Fibroblast of villous mesenchyme (primary cell): ENCODE measurements around the gene ARHGEF4. TPM values are rescaled to one million over a fixed set of nuclear protein-coding genes. Genes with fewer than 3 reads are reported as not detected.

Source experiments
- DNase-seq: peaks from one replicate; pipeline ENCODE4 v3.0.0-alpha.2; 2010; ENCODE audit warnings: low read depth
- H3K4me3 ChIP-seq: 2 replicates; pipeline ENCODE4 v1.5.1; 2011; ENCODE audit warnings: low read depth, mild to moderate bottlenecking, low read length
- CTCF ChIP-seq: IDR thresholded peaks from 2 replicates; pipeline ENCODE4 v1.5.1; 2012; ENCODE audit warnings: low read depth, mild to moderate bottlenecking, low read length; ENCODE audit not compliant: insufficient read depth
- total RNA-seq: library from RNA; depleted of rRNA; stranded (reverse); fragments of >200 nt; gene quantifications from 2 replicates; pipeline ENCODE4 v1.2.3, GENCODE V29; 2012

Gene ARHGEF4
- total RNA-seq, 1 donor: 0.86 TPM

- no peak for TF ChIP-seq CTCF
- DNase-seq: no peak
- no peak overlapping the region for H3K4me3 ChIP-seq
Observed at GRCh38 chr2:130930740-130931659, 94.3 kb downstream of the ARHGEF4 start.

GRCh38 chr2:130933501-130933900 lies 96.8 kb downstream of the ARHGEF4 start:
- no peak for TF ChIP-seq CTCF
- no peak overlapping the region for H3K4me3 ChIP-seq
- DNase-seq: no peak

GRCh38 chr2:130936451-130936850 lies 99.7 kb downstream of the ARHGEF4 start:
- TF ChIP-seq CTCF: no peak
- DNase-seq: no peak
- H3K4me3 ChIP-seq: no peak overlapping the region

GRCh38 chr2:130947967-130948366 lies 111.3 kb downstream of the ARHGEF4 start:
- DNase-seq: no peak
- TF ChIP-seq CTCF: no peak
- no peak overlapping the region for H3K4me3 ChIP-seq

DNA sequence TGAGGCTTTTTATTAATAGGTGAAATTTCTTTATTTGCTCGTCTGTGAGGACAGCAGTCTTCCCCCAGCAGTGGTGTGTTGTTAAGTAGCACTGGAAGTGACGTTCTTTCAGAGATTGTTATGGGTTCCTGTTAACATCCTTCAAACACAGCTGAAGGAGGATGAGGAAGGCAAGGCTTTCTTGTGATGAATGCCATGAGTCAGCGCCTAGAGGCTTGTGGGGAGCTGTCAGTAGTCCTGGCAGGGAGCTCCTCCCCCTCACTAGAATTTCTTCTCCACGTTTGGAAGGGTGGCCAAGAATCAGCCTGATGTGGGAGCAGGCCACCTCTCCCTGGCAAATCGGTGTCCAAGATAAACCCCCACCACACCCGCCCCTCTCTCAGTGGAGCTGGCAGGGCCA lies 113.2 kb downstream of the ARHGEF4 start:
- DNase-seq: no peak
- no peak overlapping the region for H3K4me3 ChIP-seq
- TF ChIP-seq CTCF: no peak

- DNase-seq: no peak
- H3K4me3 ChIP-seq: no peak overlapping the region
- no peak for TF ChIP-seq CTCF
Observed at GRCh38 chr2:130951018-130951417, 114.3 kb downstream of the ARHGEF4 start.
